Thyroid gland (tissue), 4 donors: Measurements from ENCODE around the gene AP1M2. TPM values are rescaled to one million over a fixed set of nuclear protein-coding genes. Genes with fewer than 3 reads are reported as not detected.
"Not testable (repeated sequence)": the region's sequence is repeated elsewhere in the genome, so short reads cannot be mapped to it uniquely, and the experiment has no call there.

Experiments used
- DNase-seq, 2 donors: peaks; one replicate each; pipeline ENCODE4 v3.0.0-alpha.2; 2019
- H3K27ac ChIP-seq, 3 donors: fragments of 200-600 bp; sonication (generic); 1 replicate in 2 of 3; 2 replicates in 1 of 3; pipeline ENCODE4 v1.5.1; 2016 to 2019; ENCODE audit warnings: mild to moderate bottlenecking in 1 of 3, moderate library complexity in 1 of 3
- H3K27me3 ChIP-seq: fragments of 200-600 bp; sonication (generic); one replicate; pipeline ENCODE4 v1.5.1; 2019
- H3K36me3 ChIP-seq, 2 donors: fragments of 200-600 bp; sonication (generic); one replicate each; pipeline ENCODE4 v1.5.1; 2016 to 2019
- H3K4me1 ChIP-seq, 2 donors: fragments of 200-600 bp; sonication (generic); one replicate each; pipeline ENCODE4 v1.5.1; 2017 to 2019
- H3K4me3 ChIP-seq, 3 donors: fragments of 200-600 bp; sonication (generic); replicated peaks in 1 of 3; 1 replicate in 2 of 3; 2 replicates in 1 of 3; pipeline ENCODE4 v1.5.1; 2016; ENCODE audit warnings: mild to moderate bottlenecking in 1 of 3
- H3K9me3 ChIP-seq: fragments of 200-600 bp; sonication (generic); one replicate; pipeline ENCODE4 v1.5.1; 2017
- CTCF ChIP-seq, 6 experiments: fragments of 200-600 bp in 3 of 6; fragments of 450-650 bp in 3 of 6; sonication (generic) in 3 of 6; IDR thresholded peaks; one replicate each; pipeline ENCODE4 v1.5.1; 2016 to 2019; ENCODE audit warnings: antibody characterized with exemption in 6 of 6, mild to moderate bottlenecking in 2 of 6, inconsistent platforms in 1 of 6, moderate library complexity in 1 of 6
- POLR2A ChIP-seq, 2 donors: fragments of 450-650 bp; IDR thresholded peaks; one replicate each; pipeline ENCODE4 v1.6.1; 2017; ENCODE audit warnings: antibody characterized with exemption in 2 of 2, mild to moderate bottlenecking in 2 of 2, moderate library complexity in 1 of 2
- WGBS, 2 donors: methylation state at CpG; one replicate each; pipeline ENCODE4 v1.1.5; 2017; 5-methylcytosine and 5-hydroxymethylcytosine counted together
- intact Hi-C: fragments of 100-400 bp; cut with DNase I; formaldehyde crosslinking; loops from one replicate; pipeline ENCODE4 v1.15.1; 2023
- total RNA-seq, 4 donors: library from RNA; depleted of rRNA; stranded (reverse); fragments of >200 nt; gene quantifications; one replicate each; pipeline ENCODE4 v1.2.3, GENCODE V29; 2016

The AP1M2 gene
- total RNA-seq, 4 donors from 2014 or later, result 69.7 to 129 (median 102) TPM

DNA sequence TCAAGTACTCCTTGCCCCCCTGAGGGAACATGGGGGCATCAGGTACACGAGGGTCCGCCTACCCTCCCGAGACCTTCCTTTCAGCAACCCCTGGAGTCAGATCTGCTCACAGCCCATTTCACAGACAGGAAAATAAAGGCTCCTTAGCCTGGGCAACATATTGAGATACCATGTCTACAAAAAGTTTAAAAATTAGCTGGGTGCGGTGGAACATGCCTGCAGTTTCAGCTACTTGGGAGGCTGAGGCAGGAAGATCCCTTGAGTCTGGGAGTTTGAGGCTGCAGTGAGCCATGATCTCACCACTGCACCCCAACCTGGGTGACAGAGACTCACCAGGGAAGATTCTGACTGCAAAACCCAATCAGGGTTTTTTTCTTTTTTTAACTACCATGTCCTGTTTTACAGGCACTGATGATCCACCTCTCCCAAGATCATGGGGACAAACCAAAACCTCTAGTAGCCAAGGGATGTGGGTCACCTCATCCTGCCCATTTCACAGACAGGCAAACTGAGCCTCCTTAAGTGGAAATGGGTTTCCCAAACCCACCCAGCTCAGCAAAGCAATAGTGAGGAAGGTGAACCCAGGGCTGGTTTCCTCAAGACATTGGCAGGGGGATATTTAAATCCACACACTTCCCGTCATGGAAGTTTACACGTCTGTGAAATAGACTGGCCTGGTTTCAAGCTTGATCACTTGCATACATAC lies 11.9 kb downstream of the AP1M2 start:
- H3K4me1 ChIP-seq, result peaks cover 3 to 12% of the 10 kb centered on the region in 2 donors
- no peak overlapping the region for H3K27ac ChIP-seq
- H3K36me3 ChIP-seq, result peaks cover 0 to 3% of the 10 kb centered on the region in 2 donors
- H3K4me3 ChIP-seq, result no peak overlapping the region
- no peak for DNase-seq
- no peaks in the 10 kb centered on the region for H3K9me3 ChIP-seq
- WGBS, 2 donors, result 88 to 95% methylated on average over 6 of the region's 6 CpGs
- no peak for TF ChIP-seq CTCF (IDR thresholded peaks at IDR 0.05)
- intact Hi-C loops, result no loop called here
- no peaks in the 10 kb centered on the region for H3K27me3 ChIP-seq

DNA sequence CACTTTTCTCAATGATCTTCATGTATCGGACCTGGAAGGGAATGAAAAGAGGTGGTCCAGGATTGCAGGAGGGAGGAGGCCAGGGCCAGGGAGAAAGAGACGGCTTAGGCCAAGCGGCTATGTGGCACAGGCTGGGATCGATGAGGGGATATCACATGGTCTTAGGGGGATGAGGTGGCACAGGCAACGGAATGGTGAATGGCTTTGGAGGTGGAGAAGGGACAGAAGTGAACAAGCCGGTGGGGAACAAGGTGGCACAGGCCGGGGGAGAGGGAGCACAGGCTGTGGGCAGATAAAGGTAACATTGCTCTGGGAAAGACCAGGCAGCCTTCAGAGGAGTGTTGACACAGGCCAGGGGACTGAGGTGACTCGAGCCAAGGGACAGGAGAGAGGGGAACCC lies 12.7 kb downstream of the AP1M2 start:
- Histone ChIP-seq H3K9me3 (no peaks in the 10 kb centered on the region), H3K27ac (no peak overlapping the region), H3K36me3 (no peaks in the 10 kb centered on the region), H3K4me3 (no peak overlapping the region), H3K27me3 (no peaks in the 10 kb centered on the region), H3K4me1 (peaks cover 4 to 14% of the 10 kb centered on the region in 2 donors)
- 88 to 91% methylated on average over 8 of the region's 8 CpGs for WGBS, 2 donors
- TF ChIP-seq POLR2A (IDR thresholded peaks at IDR 0.05), result no peak
- no peak for TF ChIP-seq CTCF (IDR thresholded peaks at IDR 0.05)
- intact Hi-C loops, result no loop called here
- no peak for DNase-seq

DNA sequence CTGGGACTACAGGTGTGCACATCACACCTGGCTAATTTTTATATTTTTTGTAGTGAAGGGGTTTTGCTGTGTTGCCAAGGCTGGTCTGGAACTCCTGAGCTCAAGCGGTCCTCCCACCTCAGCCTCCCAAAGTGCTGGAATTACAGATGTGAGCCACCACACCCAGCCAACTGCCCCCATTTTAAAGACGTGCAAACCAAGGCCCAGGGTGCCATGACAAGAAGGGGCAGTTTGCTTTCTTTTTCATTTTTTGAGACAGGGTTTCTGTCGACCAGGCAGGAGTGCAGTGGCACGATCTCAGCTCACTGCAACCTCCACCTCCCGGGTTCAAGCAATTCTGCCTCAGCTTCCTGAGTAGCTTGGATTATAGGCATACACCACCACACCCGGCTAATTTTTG lies 13.3 kb downstream of the AP1M2 start:
- WGBS, 2 donors, result 92 to 94% methylated on average over 6 of the region's 6 CpGs
- peaks cover 8 to 18% of the 10 kb centered on the region in 2 donors for H3K4me1 ChIP-seq
- intact Hi-C loops, DNase-seq, H3K9me3 ChIP-seq, H3K4me3 ChIP-seq, H3K27ac ChIP-seq, H3K27me3 ChIP-seq, H3K36me3 ChIP-seq: not testable (repeated sequence)

DNA sequence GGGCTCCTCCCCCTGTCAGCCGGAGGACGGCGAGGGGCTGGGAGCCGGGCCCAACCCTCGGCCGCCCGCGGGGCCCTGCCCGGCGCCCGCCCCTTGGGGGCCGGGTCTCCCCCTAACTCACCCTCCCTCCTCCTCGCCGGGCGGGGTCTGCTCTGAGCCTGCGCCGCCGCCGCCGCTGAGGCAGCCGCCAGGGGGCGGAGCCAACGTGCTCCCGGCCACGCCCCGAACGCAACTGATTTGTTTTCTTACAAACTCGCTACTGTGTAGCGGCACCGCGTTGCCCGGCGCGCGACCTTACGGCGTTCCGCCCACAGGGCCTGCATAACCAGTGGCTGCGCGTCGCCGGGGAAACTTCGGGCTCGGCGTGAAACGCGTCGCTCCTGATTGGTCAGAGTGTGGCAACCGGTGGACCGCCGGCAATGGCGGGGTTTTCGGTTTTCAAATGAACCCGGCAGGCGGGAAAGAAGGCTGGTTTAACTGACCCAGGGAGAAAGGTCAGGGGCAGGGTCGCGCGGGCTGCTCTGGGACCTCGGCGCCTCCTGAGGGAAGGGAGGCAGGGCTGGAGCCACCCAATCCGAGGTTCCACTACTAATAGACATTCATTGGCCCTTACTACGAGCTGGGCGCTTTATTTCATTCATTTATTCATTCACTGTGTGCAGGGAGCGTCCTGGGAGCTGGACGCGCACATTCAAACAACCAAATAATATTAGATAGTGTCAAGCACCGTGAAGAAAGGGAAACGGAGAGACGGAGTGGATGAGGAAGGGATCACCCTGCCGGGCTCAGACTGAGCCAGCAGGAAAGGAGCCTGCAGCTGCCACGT lies 18.1 kb downstream of the AP1M2 start, which contains the start of gene CDKN2D:
Gene CDKN2D (minus strand): TSS at position 154 of the 826 bp plus-strand sequence. CDS start 326 bp downstream, outside the sequence.
- peaks cover 23 to 40% of the 10 kb centered on the region in 2 donors for H3K4me1 ChIP-seq
- WGBS, 2 donors, result 1% methylated on average over 25 to 43 of the region's 71 CpGs

More for the DNA sequence above, 18.1 kb downstream of the AP1M2 start, which contains the start of gene CDKN2D:
- Histone ChIP-seq H3K4me3 (peak within 1 kb of the TSS; percentile 37 to 79 (median 68)), H3K36me3 (no peaks in the 10 kb centered on the region), H3K27me3 (no peaks in the 10 kb centered on the region), H3K27ac (peak within 1 kb of the TSS in 1 of 3 donors; percentile 68), H3K9me3 (no peaks in the 10 kb centered on the region)
- TF ChIP-seq POLR2A (IDR thresholded peaks at IDR 0.05) (peak in 1 of 2 donors; percentile 64), CTCF (IDR thresholded peaks at IDR 0.05) (peak in 4 of 6 experiments; percentile 20 to 31 (median 28))
- DNase-seq, result peak; percentile 100
- intact Hi-C loops, result loop anchor here (10.0 kb wide), 1 partner anchor 64 kb away; the partner anchor contains the start of gene KEAP1
